GM19099 (cell line): Measurements from ENCODE around the gene SPRED2.

Experiments
- POLR2A ChIP-seq: IDR thresholded peaks from 3 replicates; pipeline ENCODE4 v1.6.1; 2011; ENCODE audit warnings: low read depth; ENCODE audit not compliant: insufficient read length; ENCODE audit errors: extremely low read depth

The SPRED2 gene

GRCh38 chr2:65374999-65375398, 57.4 kb downstream of the SPRED2 start:
- TF ChIP-seq POLR2A = no peak

DNA sequence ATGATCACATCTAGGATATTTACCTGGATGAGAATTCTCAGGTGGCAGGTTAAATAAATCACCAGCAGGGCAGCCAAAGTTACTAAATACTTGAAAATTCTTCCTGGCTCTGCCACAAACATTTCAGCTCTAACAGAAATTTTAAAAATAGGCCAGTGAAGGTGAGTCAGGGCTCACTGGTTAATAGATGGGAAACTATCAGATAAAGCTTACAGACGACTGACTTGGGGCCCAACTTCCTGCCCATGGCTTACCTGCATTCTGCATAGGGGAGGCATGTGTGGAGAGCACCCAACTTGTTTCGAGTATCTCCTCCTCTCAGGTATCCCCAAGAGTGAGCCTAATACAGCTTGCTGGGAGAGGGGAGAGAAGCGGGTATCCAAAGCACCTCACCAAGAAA, 57.8 kb downstream of the SPRED2 start:
- no peak for TF ChIP-seq POLR2A

DNA sequence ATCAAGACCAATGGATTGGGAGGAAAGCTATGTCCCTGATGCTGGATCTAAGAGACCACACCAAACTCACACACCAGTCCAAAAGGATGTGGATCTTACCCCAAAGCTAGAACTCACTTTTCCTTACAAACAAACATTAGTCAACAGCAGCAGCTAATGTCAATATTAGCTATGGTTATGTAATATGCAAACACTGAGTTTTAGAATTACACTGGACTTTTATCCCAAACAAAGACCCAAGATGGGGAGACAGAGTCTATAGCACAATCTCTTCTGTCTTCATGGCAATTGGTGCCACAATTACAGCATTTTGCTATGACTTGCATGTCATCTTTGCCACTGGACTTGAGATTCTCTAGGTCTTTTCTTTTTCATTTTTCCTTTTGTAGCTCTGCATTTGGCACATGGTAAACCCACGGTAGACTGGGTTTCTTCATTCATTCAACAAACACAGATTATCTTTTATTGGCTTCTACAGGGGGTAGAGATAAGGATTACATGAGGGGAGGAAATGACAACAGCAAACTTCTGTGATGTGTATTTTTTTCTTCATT, 59.0 kb downstream of the SPRED2 start:
- TF ChIP-seq POLR2A = no peak

DNA sequence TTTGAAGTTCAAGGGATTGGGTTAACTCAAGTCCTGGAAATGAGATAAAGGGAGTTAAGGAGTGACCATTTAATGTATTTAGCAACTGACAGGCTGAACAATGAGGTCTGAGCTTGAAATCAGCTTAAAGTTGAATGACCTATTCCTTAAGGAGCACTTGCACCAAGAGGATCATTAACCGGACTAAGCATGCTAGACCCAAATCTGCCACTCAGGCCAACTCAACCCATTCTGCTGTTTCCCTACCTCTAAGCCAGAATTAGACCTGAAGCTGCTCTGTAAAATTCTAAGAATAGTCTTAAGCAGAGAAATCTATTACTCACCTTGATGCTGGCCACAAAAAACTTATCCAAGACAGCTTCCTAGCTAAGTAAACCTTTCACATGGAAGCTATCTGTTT, 59.8 kb downstream of the SPRED2 start:
- no peak for TF ChIP-seq POLR2A

DNA sequence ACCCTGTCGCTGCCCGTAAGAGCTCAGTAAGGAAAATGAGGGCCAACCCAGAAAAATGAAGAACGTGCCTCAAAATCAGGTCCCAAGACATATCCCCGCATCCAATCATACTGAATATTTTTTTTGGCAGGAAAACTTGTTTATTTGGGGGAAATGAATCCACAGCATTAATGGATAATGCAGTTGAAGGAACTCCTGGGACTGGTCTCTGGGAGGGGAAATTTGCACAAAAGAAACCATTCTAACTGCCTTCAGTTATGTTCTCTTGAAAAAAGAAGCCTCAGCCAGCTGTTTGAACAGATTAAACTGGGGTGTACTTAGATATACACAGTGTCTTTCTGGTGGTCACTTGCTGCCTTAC, 61.3 kb downstream of the SPRED2 start:
- no peak for TF ChIP-seq POLR2A

DNA sequence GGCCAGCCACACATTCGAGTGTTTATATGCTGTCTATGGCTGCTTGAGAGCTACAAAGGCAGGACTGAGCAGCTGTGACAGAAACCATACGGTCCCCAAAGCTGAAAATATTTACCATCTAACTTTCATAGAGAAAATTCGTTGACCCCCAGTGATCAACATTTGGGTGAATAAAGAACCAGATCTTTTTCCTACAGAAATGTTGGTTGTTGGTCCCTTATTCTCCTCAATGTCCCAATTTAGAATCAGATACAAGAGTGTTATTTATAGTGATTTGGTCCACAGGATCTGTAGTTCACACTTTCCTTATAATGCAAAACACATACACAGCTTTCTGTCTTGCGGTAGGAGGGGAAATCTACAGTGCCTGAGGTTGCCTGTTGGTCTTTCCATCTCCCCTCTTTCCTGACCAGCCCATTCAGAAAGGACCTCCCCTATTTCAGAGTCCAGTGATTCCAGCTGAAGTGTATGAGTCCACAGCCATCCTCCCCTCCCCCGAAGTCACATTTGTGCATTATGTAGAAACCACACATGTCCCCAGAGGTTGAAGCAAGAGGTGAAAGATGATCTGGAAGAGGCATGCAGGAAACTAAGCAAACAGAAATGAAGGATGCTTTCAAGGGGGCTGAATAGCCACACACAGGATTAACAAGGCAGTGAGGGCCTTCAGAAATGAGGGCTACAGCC, 61.9 kb downstream of the SPRED2 start:
- no peak for TF ChIP-seq POLR2A

DNA sequence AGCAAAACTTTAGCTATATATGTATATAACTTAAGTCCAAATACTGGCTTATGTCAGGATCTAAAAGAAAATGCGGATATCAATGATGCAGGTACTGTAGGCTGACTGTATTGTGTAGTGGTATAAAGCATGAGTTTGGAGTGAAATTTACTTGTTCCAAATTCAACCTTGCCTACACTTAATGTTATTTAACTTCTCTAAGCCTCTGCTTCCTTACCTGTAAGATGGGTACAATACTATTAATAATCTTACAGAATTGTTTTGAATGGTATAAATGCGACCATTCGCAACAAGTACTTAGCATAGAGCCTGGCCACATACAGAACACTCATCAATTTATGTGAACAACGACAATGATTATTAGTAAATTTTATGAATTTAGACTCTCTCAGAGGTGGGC, 62.4 kb downstream of the SPRED2 start:
- TF ChIP-seq POLR2A = no peak

DNA sequence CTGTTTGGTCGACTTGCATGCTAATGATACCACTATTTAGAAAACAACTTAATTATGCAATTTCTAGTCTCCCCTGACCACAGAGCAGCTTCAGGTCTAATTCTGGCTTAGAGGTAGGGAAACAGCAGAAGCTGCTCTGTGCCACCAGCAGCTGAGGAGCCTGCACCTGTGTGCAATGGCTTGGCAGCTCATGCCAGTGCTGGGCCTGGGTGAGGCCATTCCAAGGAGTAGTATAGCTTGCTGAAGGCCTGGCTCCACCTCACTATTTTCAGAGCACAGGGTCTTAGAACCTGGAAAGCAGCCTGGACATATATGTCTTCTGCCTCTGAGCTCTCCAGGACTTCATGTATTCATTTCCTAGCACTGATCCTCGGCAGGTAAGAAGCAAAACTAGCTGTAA, 62.8 kb downstream of the SPRED2 start:
- TF ChIP-seq POLR2A = no peak

- no peak for TF ChIP-seq POLR2A
Observed at GRCh38 chr2:65368468-65368867, 63.9 kb downstream of the SPRED2 start.

- TF ChIP-seq POLR2A = no peak
Observed at GRCh38 chr2:65367524-65367923, 64.9 kb downstream of the SPRED2 start.

GRCh38 chr2:65366595-65367125, 65.7 kb downstream of the SPRED2 start:
- no peak for TF ChIP-seq POLR2A

- no peak for TF ChIP-seq POLR2A
Observed at GRCh38 chr2:65364986-65365733, 67.2 kb downstream of the SPRED2 start.

DNA sequence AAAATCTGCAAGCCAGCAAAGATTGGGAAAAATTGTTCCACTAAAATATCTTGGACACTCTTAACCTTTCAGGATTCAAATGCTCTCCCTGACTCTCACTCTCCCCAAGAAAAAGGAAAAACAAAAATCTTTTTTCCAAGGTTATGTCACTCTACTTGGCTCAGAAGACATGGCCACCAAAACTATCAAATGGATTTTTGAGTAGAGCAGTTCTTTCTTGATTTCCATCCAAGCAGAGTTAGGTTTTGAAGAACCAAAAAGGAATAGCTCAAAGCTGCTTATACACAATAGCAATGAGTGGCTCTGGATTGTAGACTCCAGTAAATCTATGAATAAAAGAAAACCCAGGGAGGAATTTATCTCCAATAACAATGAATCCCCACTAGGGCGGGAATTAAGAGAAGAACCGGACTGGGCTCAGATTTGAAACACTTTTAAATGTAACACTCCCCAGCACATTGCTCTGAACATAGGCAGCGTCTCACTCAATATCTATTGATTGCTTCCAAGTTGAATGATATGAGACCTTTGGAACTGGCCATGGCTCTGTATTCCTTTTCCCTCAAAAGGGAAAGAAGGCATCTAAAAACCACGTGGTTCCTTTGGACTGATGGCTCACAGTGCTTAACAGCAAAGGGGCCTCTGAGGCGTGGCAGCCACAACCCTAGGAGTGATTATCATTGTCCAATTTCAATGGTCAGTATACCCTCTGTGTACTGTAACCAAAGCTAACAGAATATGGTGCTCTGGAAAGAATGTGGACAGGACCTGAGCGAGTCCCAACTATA, 68.3 kb downstream of the SPRED2 start:
- no peak for TF ChIP-seq POLR2A

GRCh38 chr2:65361623-65362022, 70.8 kb downstream of the SPRED2 start:
- no peak for TF ChIP-seq POLR2A

- TF ChIP-seq POLR2A = no peak
Observed at GRCh38 chr2:65360441-65360840, 72.0 kb downstream of the SPRED2 start.
